Right lobe of liver (tissue), 4 donors: ENCODE data around the gene IZUMO3.

ENCODE experiments used
- CTCF ChIP-seq, 4 donors: fragments of 200-600 bp in 3 of 4; fragments of 450-650 bp in 1 of 4; IDR thresholded peaks; one replicate each; pipeline versions ENCODE4 v1.5.1 to v1.8.0; 2016 to 2022; ENCODE audit warnings: antibody characterized with exemption in 4 of 4, mild to moderate bottlenecking in 2 of 4
- POLR2A ChIP-seq: fragments of 450-650 bp; IDR thresholded peaks from one replicate; pipeline ENCODE4 v1.6.1; 2017; ENCODE audit warnings: antibody characterized with exemption, mild to moderate bottlenecking
- donor health status: DM: no; HTN: no; CAD: no.
- donor health status: DM: no; HTN: no; CAD: no.
- donor health status: DM: no; HTN: yes; CAD: no.

- TF ChIP-seq CTCF (IDR thresholded peaks at IDR 0.05): no peak
- no peak for TF ChIP-seq POLR2A
Measured at GRCh38 chr9:24572406-24572805, 26.7 kb upstream of the IZUMO3 start.
